K562 (cell line): ENCODE data around the gene TULP1. TPM values are rescaled to one million over a fixed set of nuclear protein-coding genes. Genes with fewer than 3 reads are reported as not detected.

ENCODE experiments used
- CBX1 ChIP-seq: sonication (generic); IDR thresholded peaks from 2 replicates; pipeline ENCODE4 v1.6.1; 2016; ENCODE audit warnings: antibody characterized with exemption, low read depth, mild to moderate bottlenecking
- CREB5 ChIP-seq: fragments of 250-450 bp; sonication (Bioruptor Pico); IDR thresholded peaks from 2 replicates; pipeline ENCODE4 v1.5.0; 2020; ENCODE audit warnings: mild to moderate bottlenecking
- ETS1 ChIP-seq: conservative IDR thresholded peaks from 2 replicates; pipeline ENCODE4 v1.6.1; 2011; ENCODE audit warnings: low read depth, mild to moderate bottlenecking, low read length; ENCODE audit not compliant: control insufficient read depth
- FOXA1 ChIP-seq: fragments of 450-650 bp; IDR thresholded peaks from 2 replicates; pipeline ENCODE4 v1.6.1; 2016; ENCODE audit warnings: mild to moderate bottlenecking, borderline replicate concordance
- HMGXB4 ChIP-seq: sonication (generic); formaldehyde crosslinking; IDR thresholded peaks from 2 replicates; pipeline ENCODE4 v1.8.1; 2023; ENCODE audit warnings: mild to moderate bottlenecking, missing genetic modification reagents
- ILK ChIP-seq: fragments of 450-650 bp; IDR thresholded peaks from 2 replicates; pipeline ENCODE4 v1.6.1; 2016; ENCODE audit warnings: missing genetic modification characterization, low read depth, mild to moderate bottlenecking, missing compliant biosample characterization, moderate library complexity, borderline replicate concordance
- NCOA6 ChIP-seq: fragments of 450-650 bp; IDR thresholded peaks from 2 replicates; pipeline ENCODE4 v1.6.1; 2017; ENCODE audit warnings: mild to moderate bottlenecking
- NRF1 ChIP-seq, 2 experiments: fragments of 450-650 bp; IDR thresholded peaks in 1 of 2; conservative IDR thresholded peaks in 1 of 2; 2 replicates each; pipeline ENCODE4 v1.6.1; 2014; ENCODE audit warnings: mild to moderate bottlenecking in 2 of 2
- PHF20 ChIP-seq: fragments of 450-650 bp; IDR thresholded peaks from 2 replicates; pipeline ENCODE4 v1.6.1; 2018; ENCODE audit not compliant: partially characterized antibody
- ZNF232 ChIP-seq: sonication (generic); formaldehyde crosslinking; IDR thresholded peaks from 2 replicates; pipeline ENCODE4 v1.8.0; 2022; ENCODE audit warnings: mild to moderate bottlenecking, missing genetic modification reagents
- ZSCAN29 ChIP-seq: fragments of 450-650 bp; IDR thresholded peaks from 2 replicates; pipeline ENCODE4 v1.6.1; 2017
- polyA plus RNA-seq, 8 experiments: library from polyadenylated mRNA; depleted of rRNA in 4 of 8; stranded (reverse) in 5 of 8; unstranded in 3 of 8; fragments of >200 nt; fragmentation: Nextera tagmentation in 2 of 8; fragmentation: Illumina TruSeq in 1 of 8; extraction: Ambion mirVana in 2 of 8; extraction: Trizol in 1 of 8; gene quantifications; 2 replicates each; pipeline versions ENCODE4 v1.2.1 to v1.2.3, GENCODE V29; 2011 to 2014; ENCODE audit warnings: inconsistent platforms in 1 of 8, missing spikeins in 1 of 8
- total RNA-seq, 7 experiments: library from RNA; depleted of rRNA in 6 of 7; stranded (reverse); fragments of >200 nt in 6 of 7; fragmentation: Illumina TruSeq in 2 of 7; extraction: Trizol in 2 of 7; gene quantifications; 2 replicates each; pipeline versions ENCODE4 v1.2.1 to v1.2.3, GENCODE V29; 2011 to 2021; ENCODE audit warnings: low replicate concordance in 1 of 7
- TF ChIP-seq, protein P1 (sequence below), 2 experiments: fragments of 450-650 bp in 1 of 2; sonication (generic) in 1 of 2; formaldehyde crosslinking in 1 of 2; IDR thresholded peaks; 2 replicates each; pipeline versions ENCODE4 v1.7.1 to v1.9.0; 2016 to 2022; ENCODE audit warnings: inconsistent platforms in 1 of 2, mild to moderate bottlenecking in 1 of 2, missing genetic modification reagents in 1 of 2

Gene TULP1
- total and polyA plus RNA-seq, 9 of the 15 experiments (the other 6 are each of a cell fraction or from before 2014, with no cell fraction given), result 0.06 to 0.17 (median 0.09) TPM; not detected in 6

- TF ChIP-seq HMGXB4 (CRISPR knock-in tag) (peak; percentile 91), CREB5 (CRISPR knock-in tag) (no peak), ZNF232 (peak; percentile 97), FOXA1 (no peak), PHF20 (no peak), ETS1 (peak; percentile 79; the same call in 1 of the 2 replicates), NCOA6 (0 out of 2 replicates have a peak, but pooled peaks have one; percentile 44), NRF1 (conservative IDR thresholded peaks at IDR 0.05 in 1 of 2, IDR thresholded peaks at IDR 0.05 in 1 of 2) (peak; percentile 74 to 77), ILK (tag) (no peak), CBX1 (no peak; the same call in 1 of the 2 replicates), ZSCAN29 (no peak)
- TF ChIP-seq, protein P1, sequence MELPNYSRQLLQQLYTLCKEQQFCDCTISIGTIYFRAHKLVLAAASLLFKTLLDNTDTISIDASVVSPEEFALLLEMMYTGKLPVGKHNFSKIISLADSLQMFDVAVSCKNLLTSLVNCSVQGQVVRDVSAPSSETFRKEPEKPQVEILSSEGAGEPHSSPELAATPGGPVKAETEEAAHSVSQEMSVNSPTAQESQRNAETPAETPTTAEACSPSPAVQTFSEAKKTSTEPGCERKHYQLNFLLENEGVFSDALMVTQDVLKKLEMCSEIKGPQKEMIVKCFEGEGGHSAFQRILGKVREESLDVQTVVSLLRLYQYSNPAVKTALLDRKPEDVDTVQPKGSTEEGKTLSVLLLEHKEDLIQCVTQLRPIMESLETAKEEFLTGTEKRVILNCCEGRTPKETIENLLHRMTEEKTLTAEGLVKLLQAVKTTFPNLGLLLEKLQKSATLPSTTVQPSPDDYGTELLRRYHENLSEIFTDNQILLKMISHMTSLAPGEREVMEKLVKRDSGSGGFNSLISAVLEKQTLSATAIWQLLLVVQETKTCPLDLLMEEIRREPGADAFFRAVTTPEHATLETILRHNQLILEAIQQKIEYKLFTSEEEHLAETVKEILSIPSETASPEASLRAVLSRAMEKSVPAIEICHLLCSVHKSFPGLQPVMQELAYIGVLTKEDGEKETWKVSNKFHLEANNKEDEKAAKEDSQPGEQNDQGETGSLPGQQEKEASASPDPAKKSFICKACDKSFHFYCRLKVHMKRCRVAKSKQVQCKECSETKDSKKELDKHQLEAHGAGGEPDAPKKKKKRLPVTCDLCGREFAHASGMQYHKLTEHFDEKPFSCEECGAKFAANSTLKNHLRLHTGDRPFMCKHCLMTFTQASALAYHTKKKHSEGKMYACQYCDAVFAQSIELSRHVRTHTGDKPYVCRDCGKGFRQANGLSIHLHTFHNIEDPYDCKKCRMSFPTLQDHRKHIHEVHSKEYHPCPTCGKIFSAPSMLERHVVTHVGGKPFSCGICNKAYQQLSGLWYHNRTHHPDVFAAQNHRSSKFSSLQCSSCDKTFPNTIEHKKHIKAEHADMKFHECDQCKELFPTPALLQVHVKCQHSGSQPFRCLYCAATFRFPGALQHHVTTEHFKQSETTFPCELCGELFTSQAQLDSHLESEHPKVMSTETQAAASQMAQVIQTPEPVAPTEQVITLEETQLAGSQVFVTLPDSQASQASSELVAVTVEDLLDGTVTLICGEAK (IDR thresholded peaks at IDR 0.05), result peak; percentile 68; the same call in 1 of the 2 replicates
- TF ChIP-seq, protein P1 (CRISPR knock-in tag; IDR thresholded peaks at IDR 0.05), result peak; percentile 62; the same call in 1 of the 2 replicates
Measured at GRCh38 chr6:35497571-35498421, 14.9 kb downstream of the TULP1 start (continued).
